Cardiac fibroblast (primary cell): Measurements from ENCODE around the gene TPCN1.

Source experiments
- DNase-seq, 2 donors: peaks; one replicate each; pipeline versions ENCODE4 v3.0.0 to v3.0.0-alpha.2; 2010; ENCODE audit warnings: low read depth in 2 of 2
- H3K4me3 ChIP-seq, 2 donors: replicated peaks in 1 of 2; 1 replicate in 1 of 2; 2 replicates in 1 of 2; pipeline ENCODE4 v1.5.1; 2011; ENCODE audit warnings: low read depth in 2 of 2, low read length in 2 of 2, mild to moderate bottlenecking in 2 of 2, moderate library complexity in 1 of 2
- TF ChIP-seq, protein P1 (sequence below): IDR thresholded peaks from one replicate; pipeline ENCODE4 v1.5.1; 2011; ENCODE audit warnings: low read depth, mild to moderate bottlenecking, low read length, inconsistent platforms

TPCN1 gene

DNA sequence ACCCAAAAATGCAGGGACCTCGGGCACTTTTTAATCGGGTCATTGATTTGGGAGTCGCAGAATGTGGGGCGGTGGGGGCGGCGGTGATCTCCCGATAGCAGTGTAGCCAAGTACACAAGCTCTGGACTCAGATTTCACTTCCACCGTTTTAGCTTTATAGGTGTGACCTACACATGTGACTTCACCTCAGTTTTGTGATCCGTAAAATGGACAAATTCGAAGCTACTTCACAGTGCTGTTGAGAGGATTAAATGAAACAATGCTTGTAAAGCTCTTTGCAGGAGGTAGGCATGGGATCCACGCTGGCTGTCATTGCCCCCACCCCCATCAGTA lies 35.3 kb upstream of the TPCN1 start:
- peak; percentile 24 to 26 for DNase-seq
- TF ChIP-seq, protein P1, sequence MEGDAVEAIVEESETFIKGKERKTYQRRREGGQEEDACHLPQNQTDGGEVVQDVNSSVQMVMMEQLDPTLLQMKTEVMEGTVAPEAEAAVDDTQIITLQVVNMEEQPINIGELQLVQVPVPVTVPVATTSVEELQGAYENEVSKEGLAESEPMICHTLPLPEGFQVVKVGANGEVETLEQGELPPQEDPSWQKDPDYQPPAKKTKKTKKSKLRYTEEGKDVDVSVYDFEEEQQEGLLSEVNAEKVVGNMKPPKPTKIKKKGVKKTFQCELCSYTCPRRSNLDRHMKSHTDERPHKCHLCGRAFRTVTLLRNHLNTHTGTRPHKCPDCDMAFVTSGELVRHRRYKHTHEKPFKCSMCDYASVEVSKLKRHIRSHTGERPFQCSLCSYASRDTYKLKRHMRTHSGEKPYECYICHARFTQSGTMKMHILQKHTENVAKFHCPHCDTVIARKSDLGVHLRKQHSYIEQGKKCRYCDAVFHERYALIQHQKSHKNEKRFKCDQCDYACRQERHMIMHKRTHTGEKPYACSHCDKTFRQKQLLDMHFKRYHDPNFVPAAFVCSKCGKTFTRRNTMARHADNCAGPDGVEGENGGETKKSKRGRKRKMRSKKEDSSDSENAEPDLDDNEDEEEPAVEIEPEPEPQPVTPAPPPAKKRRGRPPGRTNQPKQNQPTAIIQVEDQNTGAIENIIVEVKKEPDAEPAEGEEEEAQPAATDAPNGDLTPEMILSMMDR = no peak
- H3K4me3 ChIP-seq = peak overlapping the region; percentile 75 to 83

DNA sequence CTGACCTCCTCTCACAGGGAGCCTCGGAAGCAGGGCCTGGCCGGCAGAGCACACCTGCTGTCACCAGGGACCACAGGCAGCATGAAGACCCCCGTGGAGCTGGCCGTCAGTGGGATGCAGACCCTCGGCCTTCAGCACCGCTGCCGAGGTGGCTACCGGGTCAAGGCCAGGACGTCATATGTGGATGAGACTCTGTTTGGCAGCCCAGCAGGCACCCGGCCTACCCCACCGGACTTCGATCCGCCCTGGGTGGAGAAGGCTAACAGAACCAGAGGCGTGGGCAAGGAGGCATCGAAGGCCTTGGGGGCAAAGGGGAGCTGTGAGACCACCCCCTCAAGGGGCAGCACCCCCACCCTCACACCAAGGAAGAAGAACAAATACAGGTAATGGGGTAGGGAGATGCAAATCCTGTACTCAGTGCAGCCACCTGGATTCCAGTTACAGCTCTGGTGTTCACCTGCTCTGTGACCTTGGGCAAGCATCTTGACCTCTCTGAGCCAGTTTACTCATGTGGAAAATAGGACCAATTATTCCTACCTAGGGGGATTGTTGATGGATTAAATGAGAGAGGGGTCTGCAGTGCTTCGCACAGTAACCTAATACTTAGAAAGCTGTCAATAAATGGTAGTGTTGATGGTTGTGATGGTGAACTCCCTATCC lies 34.5 kb upstream of the TPCN1 start:
- peak overlapping the region; percentile 75 to 83 for H3K4me3 ChIP-seq
- TF ChIP-seq, protein P1 = no peak
- no peak for DNase-seq

DNA sequence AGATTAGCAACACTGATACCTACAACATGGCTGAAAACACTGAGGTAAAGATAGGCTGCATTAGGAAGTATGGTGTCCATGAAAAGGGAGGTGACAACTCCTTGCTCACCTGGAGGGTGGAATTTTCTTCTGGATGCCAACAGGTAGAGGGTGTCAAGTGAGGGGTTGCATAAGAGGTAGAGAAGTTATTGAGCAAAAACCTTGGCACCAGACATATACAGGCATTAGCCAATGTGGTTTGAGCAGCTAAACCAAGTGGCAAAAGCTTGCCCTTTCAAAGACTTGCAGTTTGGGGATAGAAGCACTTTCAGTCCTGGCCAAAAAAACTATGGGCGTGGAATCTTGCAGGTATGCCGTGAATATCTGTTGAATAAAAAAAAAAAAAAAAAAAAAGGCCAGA lies 31.9 kb upstream of the TPCN1 start:
- no peak overlapping the region for H3K4me3 ChIP-seq
- no peak for DNase-seq
- TF ChIP-seq, protein P1 = no peak

DNA sequence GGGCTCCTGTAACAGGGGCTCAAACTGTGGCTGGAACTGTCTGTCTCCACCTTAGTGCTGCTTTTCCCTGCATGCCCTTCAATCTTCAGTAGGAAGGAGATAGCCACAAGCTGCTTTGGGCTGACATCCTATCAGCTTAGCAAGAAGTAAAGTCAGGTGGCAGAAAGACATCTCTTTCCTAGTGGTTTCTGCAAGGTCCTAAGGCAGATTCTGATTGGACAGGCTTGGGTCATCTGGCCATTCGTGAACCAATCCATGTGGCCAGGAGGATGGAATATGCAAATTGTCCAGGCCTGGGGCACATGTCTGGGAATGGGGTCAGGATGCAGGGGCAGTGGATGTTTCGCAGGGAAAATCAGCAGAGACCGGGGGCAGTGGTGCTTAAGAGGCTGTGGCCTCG lies 30.5 kb upstream of the TPCN1 start:
- TF ChIP-seq, protein P1 = no peak
- peak; percentile 39 to 49 for DNase-seq

DNA sequence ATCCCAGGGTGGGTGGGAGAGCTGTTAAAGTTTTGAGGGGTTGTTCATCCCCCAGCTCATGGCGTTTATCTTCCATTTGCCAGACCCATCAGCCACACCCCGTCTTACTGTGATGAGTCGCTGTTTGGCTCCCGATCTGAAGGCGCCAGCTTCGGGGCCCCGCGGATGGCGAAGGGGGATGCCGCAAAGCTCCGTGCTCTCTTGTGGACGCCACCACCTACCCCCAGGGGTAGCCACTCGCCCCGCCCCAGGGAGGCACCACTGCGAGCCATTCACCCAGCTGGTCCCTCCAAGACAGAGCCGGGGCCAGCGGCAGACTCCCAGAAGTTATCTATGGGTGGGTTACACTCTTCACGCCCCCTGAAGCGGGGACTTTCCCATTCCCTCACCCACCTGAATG lies 30.0 kb upstream of the TPCN1 start:
- no peak overlapping the region for H3K4me3 ChIP-seq
- no peak for DNase-seq
- TF ChIP-seq, protein P1 = no peak

More for the DNA sequence above, 30.5 kb upstream of the TPCN1 start:
- H3K4me3 ChIP-seq = no peak overlapping the region

DNA sequence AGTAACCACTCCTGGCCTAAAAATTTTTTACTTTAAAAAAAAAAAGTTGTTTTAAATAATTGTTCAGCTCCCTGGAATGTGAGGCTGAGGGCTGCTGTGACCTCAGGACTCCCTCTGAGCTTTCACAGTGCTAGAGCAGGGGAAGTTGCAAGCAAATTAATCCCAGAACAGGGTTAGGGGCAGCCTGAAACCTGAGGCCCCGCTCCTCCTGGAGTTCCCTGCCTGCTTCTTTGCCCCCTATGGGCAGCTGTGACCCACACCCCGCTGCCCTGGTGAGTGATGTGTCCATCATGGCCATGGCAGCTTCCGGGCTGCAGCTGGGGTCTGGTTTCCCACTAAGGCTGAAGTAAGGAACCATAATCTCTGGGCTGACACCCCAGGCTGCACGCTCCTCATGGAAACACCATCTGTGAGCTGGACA lies 26.3 kb upstream of the TPCN1 start:
- peak; percentile 61 to 69 for DNase-seq
- TF ChIP-seq, protein P1 = no peak
- no peak overlapping the region for H3K4me3 ChIP-seq

DNA sequence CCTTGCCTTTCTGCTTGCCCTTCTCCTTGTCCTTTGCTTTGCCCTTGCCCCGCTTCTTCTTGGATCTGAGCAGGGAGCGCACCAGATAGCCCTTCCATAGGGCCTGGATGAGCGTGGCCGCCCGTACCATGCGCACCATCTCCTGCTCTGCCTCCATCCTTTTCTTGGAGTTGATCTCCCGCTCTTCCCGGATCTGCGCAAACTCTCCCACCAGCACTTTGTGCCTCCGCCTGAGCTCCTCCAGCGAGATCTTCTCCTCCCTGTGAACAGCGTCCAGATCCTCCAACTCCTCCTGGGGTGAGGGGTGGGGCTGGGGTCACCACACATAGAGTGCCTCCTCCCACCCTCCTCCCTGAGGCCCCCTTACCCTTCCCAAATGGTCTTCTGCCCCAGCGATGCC lies 25.7 kb upstream of the TPCN1 start:
- no peak for DNase-seq
- H3K4me3 ChIP-seq = no peak overlapping the region
- TF ChIP-seq, protein P1 = no peak
